CD4-positive, alpha-beta memory T cell (primary cell): ENCODE results near the gene STYX. TPM values are rescaled to one million over a fixed set of nuclear protein-coding genes. Genes with fewer than 3 reads are reported as not detected.

Source experiments
- CTCF ChIA-PET: fragments of 350-600 bp; sonication (Branson Sonifier 250); formaldehyde crosslinking; loops from one replicate; lab custom pipeline; 2021; ENCODE audit warnings: inconsistent platforms; ENCODE audit not compliant: partially characterized antibody; lab: Charles Lee
- POLR2A ChIA-PET: fragments of 350-600 bp; sonication (Branson Sonifier 250); formaldehyde crosslinking; loops from one replicate; lab custom pipeline; 2021; ENCODE audit not compliant: partially characterized antibody; lab: Charles Lee
- DNase-seq, 5 donors: peaks; one replicate each; pipeline versions ENCODE4 v3.0.0 to v3.0.0-alpha.2; 2020 to 2022; ENCODE audit warnings: mixed read lengths in 1 of 5
- H3K27ac ChIP-seq: one replicate; pipeline ENCODE4 v1.7.0; 2013; ENCODE audit warnings: low read depth, low read length
- H3K27me3 ChIP-seq: 2 replicates; pipeline ENCODE4 v1.7.0; 2013; ENCODE audit warnings: mild to moderate bottlenecking, low read length, moderate library complexity; ENCODE audit not compliant: insufficient read depth
- H3K36me3 ChIP-seq: 2 replicates; pipeline ENCODE4 v1.7.0; 2013; ENCODE audit warnings: mild to moderate bottlenecking, low read length, moderate library complexity; ENCODE audit not compliant: insufficient read depth
- H3K4me1 ChIP-seq: 2 replicates; pipeline ENCODE4 v1.7.0; 2013; ENCODE audit warnings: mild to moderate bottlenecking, low read length, moderate library complexity; ENCODE audit not compliant: insufficient read depth
- H3K4me3 ChIP-seq, 2 donors: one replicate each; pipeline ENCODE4 v1.7.0; 2013; ENCODE audit warnings: low read length in 2 of 2, mild to moderate bottlenecking in 1 of 2
- H3K9me3 ChIP-seq, 2 donors: one replicate each; pipeline ENCODE4 v1.7.0; 2013; ENCODE audit warnings: low read length in 2 of 2, control low read depth in 1 of 2; ENCODE audit not compliant: control insufficient read depth in 1 of 2
- H3K27ac Mint-ChIP-seq, 7 donors: one replicate each; pipeline ENCODE4 v1.8.0; 2020 to 2021; ENCODE audit warnings: mixed read lengths in 7 of 7, mild to moderate bottlenecking in 6 of 7, inconsistent platforms in 3 of 7, moderate library complexity in 3 of 7
- H3K27me3 Mint-ChIP-seq, 2 donors: one replicate each; pipeline ENCODE4 v1.8.0; 2020 to 2021; ENCODE audit warnings: mixed read lengths in 2 of 2
- H3K36me3 Mint-ChIP-seq, 2 donors: one replicate each; pipeline ENCODE4 v1.8.0; 2020 to 2021; ENCODE audit warnings: mixed read lengths in 2 of 2, inconsistent platforms in 1 of 2, mild to moderate bottlenecking in 1 of 2
- H3K4me1 Mint-ChIP-seq, 4 donors: one replicate each; pipeline ENCODE4 v1.8.0; 2020 to 2021; ENCODE audit warnings: mixed read lengths in 4 of 4, mild to moderate bottlenecking in 1 of 4
- H3K4me3 Mint-ChIP-seq, 8 donors: one replicate each; pipeline ENCODE4 v1.8.0; 2020 to 2021; ENCODE audit warnings: mixed read lengths in 8 of 8, mild to moderate bottlenecking in 7 of 8, moderate library complexity in 6 of 8, inconsistent platforms in 3 of 8
- H3K9me3 Mint-ChIP-seq, 8 donors: one replicate each; pipeline ENCODE4 v1.8.0; 2020 to 2021; ENCODE audit warnings: mixed read lengths in 8 of 8, mild to moderate bottlenecking in 5 of 8, inconsistent platforms in 3 of 8, moderate library complexity in 1 of 8
- intact Hi-C: fragments of 100-400 bp; cut with micrococcal nuclease; formaldehyde crosslinking; loops from one replicate; pipeline ENCODE4 v1.15.1; 2023
- polyA plus RNA-seq, 2 donors: library from polyadenylated mRNA; unstranded; fragments of 300-500 nt; fragmentation: Illumina TruSeq; gene quantifications; one replicate each; pipeline ENCODE4 v1.2.3, GENCODE V29; 2021
- total RNA-seq, 2 experiments: library from RNA; stranded (reverse); gene quantifications; one replicate each; pipeline ENCODE4 v1.2.3, GENCODE V29; 2021

The STYX gene
- total and polyA plus RNA-seq, 4 experiments from 2014 or later: 25.0 to 50.0 (median 47.2) TPM

DNA sequence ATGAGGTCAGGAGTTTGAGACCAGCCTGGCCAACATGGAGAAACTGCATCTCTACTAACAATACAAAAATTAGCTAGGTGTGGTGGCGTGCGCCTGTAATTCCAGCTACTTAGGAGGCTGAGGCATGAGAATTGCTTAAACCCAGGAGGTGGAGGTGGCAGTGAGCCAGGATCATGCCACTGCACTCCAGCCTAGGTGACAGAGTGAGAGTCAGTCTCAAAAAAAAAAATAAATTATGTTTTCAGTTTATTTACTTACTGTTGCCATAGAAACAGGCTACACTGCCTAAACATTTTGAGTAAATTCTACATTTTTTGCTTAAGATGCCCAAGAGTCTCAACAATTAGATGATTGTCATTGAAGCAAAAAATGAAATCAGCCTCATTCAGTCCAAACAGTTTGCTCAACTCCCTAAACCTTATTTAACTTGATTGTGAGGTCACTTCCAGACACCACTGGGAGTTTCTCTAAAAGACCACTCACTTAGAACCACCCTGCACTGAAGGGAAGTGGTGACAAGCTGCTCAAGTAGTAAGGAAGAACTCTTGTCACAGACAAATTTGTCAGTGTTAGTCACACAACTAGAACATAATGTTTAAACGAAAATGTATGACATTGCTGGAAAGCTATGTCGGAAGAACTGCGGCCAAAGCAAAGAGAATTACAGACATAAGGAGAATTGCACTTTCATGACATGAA lies 71.2 kb downstream of the STYX start:
- H3K4me3 Mint-ChIP-seq: no peak overlapping the region
- intact Hi-C loops: no loop called here
- H3K36me3 Mint-ChIP-seq: no peaks in the 10 kb centered on the region
- Histone ChIP-seq H3K9me3 (no peaks in the 10 kb centered on the region), H3K36me3 (no peaks in the 10 kb centered on the region), H3K27me3 (no peaks in the 10 kb centered on the region), H3K27ac (no peak overlapping the region), H3K4me1 (peaks cover 6% of the 10 kb centered on the region), H3K4me3 (no peak overlapping the region)
- peak overlapping the region in 2 of 7 donors; percentile 26 to 54 for H3K27ac Mint-ChIP-seq
- DNase-seq: peak in 2 of 5 donors; percentile 11 to 24
- no peaks in the 10 kb centered on the region for H3K27me3 Mint-ChIP-seq
- H3K9me3 Mint-ChIP-seq: peaks cover 0 to 13% (median 3%) of the 10 kb centered on the region in 8 donors
- peaks cover 6 to 15% (median 11%) of the 10 kb centered on the region in 4 donors for H3K4me1 Mint-ChIP-seq
- POLR2A ChIA-PET: no interaction called here
- CTCF ChIA-PET: no interaction called here

GRCh38 chr14:52802597-52802996 lies 72.6 kb downstream of the STYX start:
- no peaks in the 10 kb centered on the region for H3K27me3 ChIP-seq
- no peaks in the 10 kb centered on the region for H3K36me3 Mint-ChIP-seq

DNA sequence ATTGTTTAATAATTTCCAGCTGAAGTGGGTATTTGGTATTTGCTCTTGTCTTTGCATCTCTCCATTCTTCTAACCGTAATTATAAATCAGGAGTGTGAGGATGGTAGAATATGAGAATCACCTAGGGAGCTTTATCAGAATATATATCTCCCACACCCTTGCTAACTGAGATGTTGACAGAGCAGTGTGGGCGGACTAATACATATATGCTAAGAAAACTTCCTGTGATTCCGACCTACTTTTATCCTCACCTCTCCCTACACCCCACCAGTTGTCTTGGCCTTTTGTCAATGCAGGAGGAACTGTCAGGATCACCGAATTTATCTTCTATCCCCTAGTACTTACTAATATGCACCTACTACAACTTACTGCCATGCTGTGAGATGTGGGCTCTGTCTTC lies 76.1 kb downstream of the STYX start:
- H3K4me3 ChIP-seq: no peak overlapping the region
- no peaks in the 10 kb centered on the region for H3K9me3 Mint-ChIP-seq
- no peaks in the 10 kb centered on the region for H3K27me3 ChIP-seq
- H3K27me3 Mint-ChIP-seq: no peaks in the 10 kb centered on the region
- ChIA-PET CTCF (no interaction called here), POLR2A (no interaction called here)
- intact Hi-C loops: no loop called here
- no peak overlapping the region for H3K27ac ChIP-seq
- no peaks in the 10 kb centered on the region for H3K36me3 Mint-ChIP-seq
- H3K9me3 ChIP-seq: no peaks in the 10 kb centered on the region
- H3K4me3 Mint-ChIP-seq: no peak overlapping the region
- H3K27ac Mint-ChIP-seq: peak overlapping the region in 2 of 7 donors; percentile 8 to 30
- H3K36me3 ChIP-seq: no peaks in the 10 kb centered on the region
- no peaks in the 10 kb centered on the region for H3K4me1 ChIP-seq
- H3K4me1 Mint-ChIP-seq: peaks cover 5 to 9% (median 7%) of the 10 kb centered on the region in 4 donors
- no peak for DNase-seq

More at GRCh38 chr14:52802597-52802996, 72.6 kb downstream of the STYX start:
- peaks cover 0 to 4% (median 1%) of the 10 kb centered on the region in 8 donors for H3K9me3 Mint-ChIP-seq
- intact Hi-C loops: no loop called here
- Histone ChIP-seq H3K9me3 (no peaks in the 10 kb centered on the region), H3K27ac (no peak overlapping the region), H3K4me1 (peaks cover 4% of the 10 kb centered on the region), H3K36me3 (no peaks in the 10 kb centered on the region), H3K4me3 (no peak overlapping the region)
- POLR2A ChIA-PET: no interaction called here
- no peak for DNase-seq
- H3K27ac Mint-ChIP-seq: peak overlapping the region in 1 of 7 donors; percentile 36
- CTCF ChIA-PET: no interaction called here
- H3K4me3 Mint-ChIP-seq: no peak overlapping the region
- no peaks in the 10 kb centered on the region for H3K27me3 Mint-ChIP-seq
- peaks cover 8 to 16% (median 10%) of the 10 kb centered on the region in 4 donors for H3K4me1 Mint-ChIP-seq

DNA sequence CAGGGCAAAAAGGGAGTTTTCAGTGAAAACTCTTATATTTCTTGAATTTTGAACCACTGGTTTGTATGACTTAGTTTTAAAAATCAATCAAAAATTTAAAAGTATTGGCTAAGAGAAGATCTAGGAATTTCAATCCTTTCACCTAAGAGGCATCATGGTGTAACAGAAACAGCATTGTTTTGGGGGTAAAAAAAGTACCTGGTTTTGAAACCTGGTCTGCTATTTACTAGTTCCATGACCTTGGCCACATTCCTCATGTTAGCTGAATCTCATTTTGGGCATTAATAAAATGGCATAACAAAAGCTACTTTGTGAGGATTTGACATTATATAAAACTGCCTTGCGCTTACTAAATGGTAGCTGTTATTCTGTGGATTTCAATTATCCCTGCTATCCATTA lies 78.1 kb downstream of the STYX start:
- Histone ChIP-seq H3K27ac (no peak overlapping the region), H3K4me3 (no peak overlapping the region), H3K36me3 (no peaks in the 10 kb centered on the region), H3K27me3 (no peaks in the 10 kb centered on the region), H3K9me3 (no peaks in the 10 kb centered on the region), H3K4me1 (no peaks in the 10 kb centered on the region)
- H3K36me3 Mint-ChIP-seq: no peaks in the 10 kb centered on the region
- no peak overlapping the region for H3K27ac Mint-ChIP-seq
- no peak for DNase-seq
- no peaks in the 10 kb centered on the region for H3K9me3 Mint-ChIP-seq
- H3K4me3 Mint-ChIP-seq: no peak overlapping the region
- ChIA-PET POLR2A (no interaction called here), CTCF (no interaction called here)
- H3K4me1 Mint-ChIP-seq: peaks cover 3 to 8% (median 6%) of the 10 kb centered on the region in 4 donors
- no peaks in the 10 kb centered on the region for H3K27me3 Mint-ChIP-seq
- intact Hi-C loops: no loop called here

DNA sequence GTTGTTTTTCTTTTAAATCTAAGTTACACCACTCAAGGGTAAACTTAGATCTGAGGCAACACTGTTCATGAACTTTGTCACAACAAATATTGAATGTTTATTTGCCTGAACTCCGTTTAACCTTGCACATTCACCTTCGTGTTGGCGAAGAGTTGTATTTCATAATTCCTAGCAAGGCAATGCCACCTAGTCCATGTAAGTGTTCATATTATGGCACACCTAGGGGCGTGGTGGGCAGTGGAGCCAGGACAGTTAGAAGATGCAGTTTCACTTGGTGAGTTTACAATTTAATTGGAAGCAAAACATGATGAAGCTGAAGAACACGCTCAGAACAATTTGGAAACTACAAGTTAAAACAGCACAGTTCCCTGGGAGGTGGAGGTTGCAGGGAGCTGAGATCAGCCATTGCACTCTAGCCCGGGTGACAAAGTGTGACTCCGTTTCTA lies 91.9 kb downstream of the STYX start:
- H3K27ac Mint-ChIP-seq: no peak overlapping the region
- no peaks in the 10 kb centered on the region for H3K36me3 ChIP-seq

GRCh38 chr14:52824462-52824861 lies 94.5 kb downstream of the STYX start:
- CTCF ChIA-PET: interaction anchor here (0.8 to 10.4 kb wide), 6 partner anchors 10 to 230 kb away, joined by 3 to 215 read pairs (median 6); no protein-coding TSS in a partner anchor
- Mint-ChIP-seq H3K4me1 (peaks cover 0 to 7% (median 4%) of the 10 kb centered on the region in 4 donors), H3K9me3 (no peaks in the 10 kb centered on the region), H3K27me3 (peaks cover 1 to 3% of the 10 kb centered on the region in 2 donors), H3K4me3 (no peak overlapping the region), H3K27ac (no peak overlapping the region), H3K36me3 (no peaks in the 10 kb centered on the region)
- H3K9me3 ChIP-seq: no peaks in the 10 kb centered on the region
- no peaks in the 10 kb centered on the region for H3K4me1 ChIP-seq
- no peak overlapping the region for H3K4me3 ChIP-seq
- no peaks in the 10 kb centered on the region for H3K27me3 ChIP-seq
- H3K27ac ChIP-seq: no peak overlapping the region
- DNase-seq: no peak
- POLR2A ChIA-PET: interaction anchor here (1.5 kb wide), 1 partner anchor 136 kb away, joined by 7 read pairs; no protein-coding TSS in a partner anchor
- H3K36me3 ChIP-seq: no peaks in the 10 kb centered on the region
- intact Hi-C loops: loop anchor here (10.0 kb wide), 1 partner anchor 1350 kb away; no protein-coding TSS in a partner anchor

More for the DNA sequence above, 91.9 kb downstream of the STYX start:
- peaks cover 0 to 7% (median 4%) of the 10 kb centered on the region in 4 donors for H3K4me1 Mint-ChIP-seq
- DNase-seq: no peak
- intact Hi-C loops: loop anchor here (10.0 kb wide), 1 partner anchor 1353 kb away; no protein-coding TSS in a partner anchor
- H3K9me3 Mint-ChIP-seq: no peaks in the 10 kb centered on the region
- H3K27me3 ChIP-seq: no peaks in the 10 kb centered on the region
- CTCF ChIA-PET: interaction anchor here (0.7 to 10.4 kb wide), 4 partner anchors 9 to 484 kb away, joined by 3 to 215 read pairs (median 4); no protein-coding TSS in a partner anchor
- no peaks in the 10 kb centered on the region for H3K36me3 Mint-ChIP-seq
- H3K9me3 ChIP-seq: no peaks in the 10 kb centered on the region
- peaks cover 0 to 3% of the 10 kb centered on the region in 2 donors for H3K27me3 Mint-ChIP-seq
- POLR2A ChIA-PET: no interaction called here
- no peak overlapping the region for H3K4me3 ChIP-seq
- no peak overlapping the region for H3K4me3 Mint-ChIP-seq
- no peaks in the 10 kb centered on the region for H3K4me1 ChIP-seq
- H3K27ac ChIP-seq: no peak overlapping the region
